ENCODE data around the gene CDH20.

Gene CDH20

GRCh38 chr18:61569176-61569892 lies 236.1 kb downstream of the CDH20 start:
- peak; percentile 94 for DNase-seq (ENCODE audit: low read depth)
- TF ChIP-seq CTCF (conservative IDR thresholded peaks at IDR 0.05; ENCODE audit: low read length), result no peak
- H3K4me3 ChIP-seq (ENCODE audit: low read length), result no peak overlapping the region

- no peak for TF ChIP-seq CTCF (conservative IDR thresholded peaks at IDR 0.05; ENCODE audit: low read length)
- no peak for DNase-seq (ENCODE audit: low read depth)
- no peak overlapping the region for H3K4me3 ChIP-seq (ENCODE audit: low read length)
Observed at GRCh38 chr18:61570070-61570469, 236.8 kb downstream of the CDH20 start.

- TF ChIP-seq CTCF (conservative IDR thresholded peaks at IDR 0.05; ENCODE audit: low read length), result no peak
- H3K4me3 ChIP-seq (ENCODE audit: low read length), result no peak overlapping the region
- DNase-seq (ENCODE audit: low read depth), result no peak
Observed at GRCh38 chr18:61572084-61572655, 238.9 kb downstream of the CDH20 start.

- peak; percentile 92 for DNase-seq (ENCODE audit: low read depth)
- no peak overlapping the region for H3K4me3 ChIP-seq (ENCODE audit: low read length)
- no peak for TF ChIP-seq CTCF (conservative IDR thresholded peaks at IDR 0.05; ENCODE audit: low read length)
Observed at GRCh38 chr18:61572871-61573270, 239.6 kb downstream of the CDH20 start.

GRCh38 chr18:61574665-61575064 lies 241.4 kb downstream of the CDH20 start:
- DNase-seq (ENCODE audit: low read depth), result no peak
- no peak for TF ChIP-seq CTCF (conservative IDR thresholded peaks at IDR 0.05; ENCODE audit: low read length)
- H3K4me3 ChIP-seq (ENCODE audit: low read length), result no peak overlapping the region

- no peak for TF ChIP-seq CTCF (conservative IDR thresholded peaks at IDR 0.05; ENCODE audit: low read length)
- peak; percentile 63 for DNase-seq (ENCODE audit: low read depth)
- H3K4me3 ChIP-seq (ENCODE audit: low read length), result no peak overlapping the region
Observed at GRCh38 chr18:61575419-61575818, 242.2 kb downstream of the CDH20 start.

GRCh38 chr18:61578846-61579245 lies 245.6 kb downstream of the CDH20 start:
- H3K4me3 ChIP-seq (ENCODE audit: low read length), result no peak overlapping the region
- DNase-seq (ENCODE audit: low read depth), result no peak
- TF ChIP-seq CTCF (conservative IDR thresholded peaks at IDR 0.05; ENCODE audit: low read length), result no peak
